HCT116 (cell line): ENCODE results near the gene NNT. TPM values are rescaled to one million over a fixed set of nuclear protein-coding genes. Genes with fewer than 3 reads are reported as not detected.

Experiments used
- ATAC-seq: fragments of 200-7000 bp; cut with Tn5 transposase; 2 replicates; pipeline ENCODE4 v1.9.1; 2020; ENCODE audit warnings: mild to moderate bottlenecking, moderate library complexity
- BruUV-seq: library from RNA; stranded (reverse); fragments of 400-500 nt; replicated peaks from 2 replicates; lab custom pipeline; 2021; lab: Mats Ljungman, UMichigan
- CTCF ChIA-PET: fragments of 300-600 bp; sonication (Branson Sonifier 250); formaldehyde crosslinking; loops from one replicate; lab custom pipeline; 2021; ENCODE audit warnings: antibody characterized with exemption; lab: Charles Lee
- POLR2A ChIA-PET: fragments of 300-600, 350-600 bp; sonication (Branson Sonifier 250); formaldehyde crosslinking; loops from one replicate; lab custom pipeline; 2021; ENCODE audit warnings: antibody characterized with exemption; lab: Charles Lee
- RAD21 ChIA-PET, 2 experiments: fragments of 300-600 bp; sonication (Branson Sonifier 250); formaldehyde crosslinking; loops; one replicate each; lab custom pipeline; 2023; ENCODE audit warnings: low total read pairs in 2 of 2; ENCODE audit not compliant: uncharacterized antibody in 2 of 2, unreplicated experiment in 2 of 2, low non-redundant PET in 1 of 2; lab: Charles Lee
- DNase-seq: peaks from one replicate; pipeline ENCODE4 v3.0.0-alpha.2; 2010; ENCODE audit warnings: low read depth, low spot score
- H2AFZ ChIP-seq: fragments of 200-600 bp; shearing (Covaris generic), sonication (generic); 2 replicates; pipeline ENCODE4 v1.6.1; 2017; ENCODE audit warnings: low read depth, mixed run types, mixed read lengths, antibody characterized with exemption, low read length; ENCODE audit not compliant: poor library complexity, severe bottlenecking
- H3K27ac ChIP-seq: 2 replicates; pipeline ENCODE4 v1.5.1; 2012; ENCODE audit warnings: low read depth, low read length
- H3K27me3 ChIP-seq: fragments of 200-600 bp; sonication (generic); 2 replicates; pipeline ENCODE4 v1.6.1; 2016; ENCODE audit warnings: mixed run types, low read length, mixed read lengths; ENCODE audit not compliant: insufficient read depth
- H3K36me3 ChIP-seq, 2 experiments: fragments of 200-500 bp in 1 of 2; fragments of 200-600 bp in 1 of 2; sonication (Bioruptor generic) in 1 of 2; sonication (generic) in 1 of 2; 2 replicates each; pipeline versions ENCODE4 v1.5.1 to v1.6.1; 2014 to 2016; ENCODE audit warnings: low read length in 2 of 2, inconsistent platforms in 1 of 2, mixed read lengths in 1 of 2, mixed run types in 1 of 2; ENCODE audit not compliant: insufficient read depth in 2 of 2, control insufficient read depth in 1 of 2
- H3K4me1 ChIP-seq, 2 experiments: fragments of 200-600 bp in 1 of 2; sonication (generic) in 1 of 2; 2 replicates each; pipeline versions ENCODE4 v1.5.1 to v1.6.1; 2012 to 2017; ENCODE audit warnings: low read length in 2 of 2, inconsistent platforms in 1 of 2, mild to moderate bottlenecking in 1 of 2, mixed read lengths in 1 of 2, mixed run types in 1 of 2, moderate library complexity in 1 of 2; ENCODE audit not compliant: insufficient read depth in 2 of 2, control insufficient read depth in 1 of 2
- H3K4me2 ChIP-seq: fragments of 200-600 bp; sonication (generic); 2 replicates; pipeline ENCODE4 v1.6.1; 2017; ENCODE audit warnings: mixed run types, low read length, mixed read lengths
- H3K4me3 ChIP-seq, 2 experiments: fragments of 200-600 bp in 1 of 2; sonication (generic) in 1 of 2; replicated peaks in 1 of 2; 2 replicates each; pipeline ENCODE4 v1.5.1; 2011 to 2016; ENCODE audit warnings: low read length in 2 of 2, control low read depth in 1 of 2, low read depth in 1 of 2, mild to moderate bottlenecking in 1 of 2, mixed read lengths in 1 of 2, mixed run types in 1 of 2
- H3K79me2 ChIP-seq: fragments of 200-600 bp; sonication (generic); 2 replicates; pipeline ENCODE4 v1.6.1; 2017; ENCODE audit warnings: mild to moderate bottlenecking, mixed run types, low read length, moderate library complexity, mixed read lengths; ENCODE audit not compliant: insufficient read depth
- H3K9ac ChIP-seq: fragments of 200-600 bp; sonication (generic); 2 replicates; pipeline ENCODE4 v1.6.1; 2016; ENCODE audit warnings: low read length, mixed read lengths
- H3K9me2 ChIP-seq: fragments of 200-600 bp; sonication (generic), shearing (Covaris generic); 2 replicates; pipeline ENCODE4 v1.6.1; 2017; ENCODE audit warnings: mixed run types, mild to moderate bottlenecking, moderate library complexity; ENCODE audit not compliant: insufficient read depth
- H3K9me3 ChIP-seq, 2 experiments: fragments of 200-500 bp in 1 of 2; fragments of 200-600 bp in 1 of 2; sonication (Bioruptor generic) in 1 of 2; sonication (generic) in 1 of 2; 2 replicates each; pipeline ENCODE4 v1.6.1; 2014 to 2017; ENCODE audit warnings: low read length in 2 of 2, mixed read lengths in 2 of 2, inconsistent platforms in 1 of 2, low read depth in 1 of 2, mild to moderate bottlenecking in 1 of 2, mixed run types in 1 of 2, moderate library complexity in 1 of 2; ENCODE audit not compliant: control insufficient read depth in 1 of 2, insufficient read depth in 1 of 2
- H4K20me1 ChIP-seq: fragments of 200-600 bp; sonication (generic), shearing (Covaris generic); 2 replicates; pipeline ENCODE4 v1.6.1; 2017; ENCODE audit warnings: mixed run types, mild to moderate bottlenecking, moderate library complexity; ENCODE audit not compliant: insufficient read depth
- CEBPB ChIP-seq: IDR thresholded peaks from 2 replicates; pipeline ENCODE4 v1.6.1; 2012; ENCODE audit warnings: low read depth
- EGR1 ChIP-seq: IDR thresholded peaks from 2 replicates; pipeline ENCODE4 v1.6.1; 2012; ENCODE audit warnings: low read depth
- EZH2 ChIP-seq: fragments of 200-600 bp; sonication (generic); IDR thresholded peaks from 2 replicates; pipeline ENCODE4 v1.6.1; 2017; ENCODE audit warnings: antibody characterized with exemption, mixed run types
- EZH2phosphoT487 ChIP-seq: fragments of 200-600 bp; IDR thresholded peaks from 2 replicates; pipeline ENCODE4 v1.6.1; 2018; ENCODE audit warnings: antibody characterized with exemption, borderline replicate concordance
- JUND ChIP-seq: IDR thresholded peaks from 2 replicates; pipeline ENCODE4 v1.6.1; 2012
- MAX ChIP-seq: IDR thresholded peaks from 2 replicates; pipeline ENCODE4 v1.6.1; 2012
- POLR2AphosphoS5 ChIP-seq: IDR thresholded peaks from 2 replicates; pipeline ENCODE4 v1.6.1; 2011; ENCODE audit warnings: mild to moderate bottlenecking, low read depth, low read length, moderate library complexity
- RAD21 ChIP-seq: IDR thresholded peaks from 2 replicates; pipeline ENCODE4 v1.6.1; 2012; ENCODE audit warnings: low read depth, mild to moderate bottlenecking
- SIN3A ChIP-seq: IDR thresholded peaks from 2 replicates; pipeline ENCODE4 v1.6.1; 2012; ENCODE audit warnings: low read depth
- SP1 ChIP-seq: IDR thresholded peaks from 2 replicates; pipeline ENCODE4 v1.6.1; 2012; ENCODE audit warnings: low read depth
- SRF ChIP-seq: IDR thresholded peaks from 2 replicates; pipeline ENCODE4 v1.6.1; 2012; ENCODE audit warnings: low read depth
- TCF7L2 ChIP-seq: IDR thresholded peaks from 2 replicates; pipeline ENCODE4 v1.7.0; 2011; ENCODE audit warnings: borderline replicate concordance, inconsistent platforms; ENCODE audit not compliant: insufficient read depth, insufficient read length; ENCODE audit errors: extremely low read depth
- YY1 ChIP-seq: IDR thresholded peaks from 2 replicates; pipeline ENCODE4 v1.6.1; 2011; ENCODE audit warnings: low read length, low read depth, moderate library complexity, mild to moderate bottlenecking; ENCODE audit not compliant: insufficient replicate concordance; ENCODE audit errors: extremely low read depth
- ZFX ChIP-seq: fragments of 450-650 bp; IDR thresholded peaks from 2 replicates; pipeline ENCODE4 v1.6.1; 2017
- ZNF274 ChIP-seq: fragments of 200-500 bp; sonication (Bioruptor generic); IDR thresholded peaks from 2 replicates; pipeline ENCODE4 v1.6.1; 2014; ENCODE audit warnings: mild to moderate bottlenecking, low read depth, low read length, inconsistent platforms
- intact Hi-C: fragments of 100-400 bp; cut with micrococcal nuclease; formaldehyde crosslinking; loops from 2 replicates; pipeline ENCODE4 v1.10.0; 2022
- total RNA-seq: library from RNA; stranded (reverse); gene quantifications from one replicate; pipeline ENCODE4 v1.2.1, GENCODE V29; 2021; ENCODE audit not compliant: unreplicated experiment
- TF ChIP-seq, protein P1 (sequence below), 3 experiments: fragments of 200-600 bp in 1 of 3; sonication (generic) in 1 of 3; IDR thresholded peaks in 2 of 3; conservative IDR thresholded peaks in 1 of 3; 2 replicates each; pipeline ENCODE4 v1.5.1; 2012 to 2017; ENCODE audit warnings: low read depth in 2 of 3, low read length in 2 of 3, antibody characterized with exemption in 1 of 3, borderline replicate concordance in 1 of 3, control low read depth in 1 of 3, mild to moderate bottlenecking in 1 of 3, mixed read lengths in 1 of 3, mixed run types in 1 of 3, moderate library complexity in 1 of 3; ENCODE audit not compliant: insufficient read depth in 1 of 3
- TF ChIP-seq, protein P2 (sequence below): IDR thresholded peaks from 2 replicates; pipeline ENCODE4 v1.6.1; 2012; ENCODE audit warnings: low read depth

The NNT gene
- total RNA-seq, 1 experiment from 2014 or later = 0.32 TPM

DNA sequence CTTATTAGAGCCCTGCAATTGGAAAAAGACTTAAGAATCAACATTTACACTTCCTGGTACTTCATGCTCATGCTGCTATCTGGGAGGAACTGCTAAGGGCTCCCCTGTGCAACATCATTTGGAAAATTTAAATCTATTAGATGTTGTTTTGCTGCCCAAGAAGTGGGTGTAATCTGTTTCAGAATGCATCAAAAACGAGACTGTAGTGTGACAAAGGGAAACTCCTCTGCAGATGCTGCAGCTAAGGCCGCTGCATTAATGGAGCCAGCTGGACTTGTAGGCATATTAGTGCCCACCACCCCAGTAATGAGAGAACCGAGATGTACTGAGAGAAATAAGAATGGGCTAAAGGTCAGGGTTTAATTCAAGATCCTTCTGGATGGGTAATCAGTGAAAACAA, 35.0 kb upstream of the NNT start:
- H3K4me1 ChIP-seq = 0 out of 4 replicates have a peak, but pooled peaks cover 0 to 2% of the 10 kb centered on the region in 2 experiments
- RAD21 ChIA-PET = no interaction called here
- H3K79me2 ChIP-seq = no peaks in the 10 kb centered on the region
- no peak overlapping the region for H3K9ac ChIP-seq
- H2AFZ ChIP-seq = no peak overlapping the region
- H3K4me3 ChIP-seq = no peak overlapping the region
- no peaks in the 10 kb centered on the region for H3K36me3 ChIP-seq
- TF ChIP-seq SP1 (no peak), CEBPB (no peak), JUND (no peak), EGR1 (no peak), MAX (no peak), ZNF274 (no peak), EZH2 (no peak), SIN3A (no peak), POLR2AphosphoS5 (no peak), ZFX (no peak), YY1 (no peak), TCF7L2 (no peak), EZH2phosphoT487 (no peak), RAD21 (no peak), SRF (no peak)
- TF ChIP-seq, protein P1, sequence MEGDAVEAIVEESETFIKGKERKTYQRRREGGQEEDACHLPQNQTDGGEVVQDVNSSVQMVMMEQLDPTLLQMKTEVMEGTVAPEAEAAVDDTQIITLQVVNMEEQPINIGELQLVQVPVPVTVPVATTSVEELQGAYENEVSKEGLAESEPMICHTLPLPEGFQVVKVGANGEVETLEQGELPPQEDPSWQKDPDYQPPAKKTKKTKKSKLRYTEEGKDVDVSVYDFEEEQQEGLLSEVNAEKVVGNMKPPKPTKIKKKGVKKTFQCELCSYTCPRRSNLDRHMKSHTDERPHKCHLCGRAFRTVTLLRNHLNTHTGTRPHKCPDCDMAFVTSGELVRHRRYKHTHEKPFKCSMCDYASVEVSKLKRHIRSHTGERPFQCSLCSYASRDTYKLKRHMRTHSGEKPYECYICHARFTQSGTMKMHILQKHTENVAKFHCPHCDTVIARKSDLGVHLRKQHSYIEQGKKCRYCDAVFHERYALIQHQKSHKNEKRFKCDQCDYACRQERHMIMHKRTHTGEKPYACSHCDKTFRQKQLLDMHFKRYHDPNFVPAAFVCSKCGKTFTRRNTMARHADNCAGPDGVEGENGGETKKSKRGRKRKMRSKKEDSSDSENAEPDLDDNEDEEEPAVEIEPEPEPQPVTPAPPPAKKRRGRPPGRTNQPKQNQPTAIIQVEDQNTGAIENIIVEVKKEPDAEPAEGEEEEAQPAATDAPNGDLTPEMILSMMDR (IDR thresholded peaks at IDR 0.05 in 2 of 3, conservative IDR thresholded peaks at IDR 0.05 in 1 of 3; ENCODE audit: borderline replicate concordance in 1 of 3, insufficient read depth in 1 of 3, low read depth in 2 of 3, low read length in 2 of 3) = no peak
- TF ChIP-seq, protein P2, sequence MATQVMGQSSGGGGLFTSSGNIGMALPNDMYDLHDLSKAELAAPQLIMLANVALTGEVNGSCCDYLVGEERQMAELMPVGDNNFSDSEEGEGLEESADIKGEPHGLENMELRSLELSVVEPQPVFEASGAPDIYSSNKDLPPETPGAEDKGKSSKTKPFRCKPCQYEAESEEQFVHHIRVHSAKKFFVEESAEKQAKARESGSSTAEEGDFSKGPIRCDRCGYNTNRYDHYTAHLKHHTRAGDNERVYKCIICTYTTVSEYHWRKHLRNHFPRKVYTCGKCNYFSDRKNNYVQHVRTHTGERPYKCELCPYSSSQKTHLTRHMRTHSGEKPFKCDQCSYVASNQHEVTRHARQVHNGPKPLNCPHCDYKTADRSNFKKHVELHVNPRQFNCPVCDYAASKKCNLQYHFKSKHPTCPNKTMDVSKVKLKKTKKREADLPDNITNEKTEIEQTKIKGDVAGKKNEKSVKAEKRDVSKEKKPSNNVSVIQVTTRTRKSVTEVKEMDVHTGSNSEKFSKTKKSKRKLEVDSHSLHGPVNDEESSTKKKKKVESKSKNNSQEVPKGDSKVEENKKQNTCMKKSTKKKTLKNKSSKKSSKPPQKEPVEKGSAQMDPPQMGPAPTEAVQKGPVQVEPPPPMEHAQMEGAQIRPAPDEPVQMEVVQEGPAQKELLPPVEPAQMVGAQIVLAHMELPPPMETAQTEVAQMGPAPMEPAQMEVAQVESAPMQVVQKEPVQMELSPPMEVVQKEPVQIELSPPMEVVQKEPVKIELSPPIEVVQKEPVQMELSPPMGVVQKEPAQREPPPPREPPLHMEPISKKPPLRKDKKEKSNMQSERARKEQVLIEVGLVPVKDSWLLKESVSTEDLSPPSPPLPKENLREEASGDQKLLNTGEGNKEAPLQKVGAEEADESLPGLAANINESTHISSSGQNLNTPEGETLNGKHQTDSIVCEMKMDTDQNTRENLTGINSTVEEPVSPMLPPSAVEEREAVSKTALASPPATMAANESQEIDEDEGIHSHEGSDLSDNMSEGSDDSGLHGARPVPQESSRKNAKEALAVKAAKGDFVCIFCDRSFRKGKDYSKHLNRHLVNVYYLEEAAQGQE = no peak
- POLR2A ChIA-PET = no interaction called here
- no peak overlapping the region for H3K27ac ChIP-seq
- DNase-seq (no peak), ATAC-seq (no peak)
- no peaks in the 10 kb centered on the region for H3K9me3 ChIP-seq
- H4K20me1 ChIP-seq = no peaks in the 10 kb centered on the region
- intact Hi-C loops = no loop called here
- CTCF ChIA-PET = no interaction called here
- H3K27me3 ChIP-seq = no peaks in the 10 kb centered on the region
- no peaks in the 10 kb centered on the region for H3K9me2 ChIP-seq
- no TSS peak for BruUV-seq
- no peak overlapping the region for H3K4me2 ChIP-seq
